ENCODE results near the gene CRY1.
A peak's percentile ranks its signal among the peaks of the same experiment; 100 is the strongest.

The CRY1 gene

DNA sequence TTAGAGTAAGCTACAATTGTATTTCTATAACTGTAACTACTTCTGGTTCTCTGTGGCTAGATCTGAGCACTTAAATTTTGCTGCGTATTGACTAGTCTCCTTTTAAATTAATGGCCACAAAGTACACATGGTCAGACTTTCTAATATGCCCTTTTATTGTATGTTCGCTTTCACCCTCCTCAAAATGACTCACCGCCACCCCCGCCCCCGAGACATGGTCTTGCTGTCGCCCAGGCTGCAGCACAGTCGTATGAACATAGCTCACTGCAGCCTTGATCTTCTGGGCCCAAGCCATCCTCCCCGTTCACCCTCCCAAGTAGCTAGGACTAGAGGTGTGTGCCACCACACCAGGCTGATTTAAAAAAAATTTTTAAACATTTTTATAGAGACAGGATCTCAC is 118.3 kb downstream of the CRY1 start:
- Histone ChIP-seq H3K27ac (ENCODE audit: insufficient read depth, low read depth, low read length, poor library complexity, severe bottlenecking) (no peak overlapping the region), H3K4me3 (ENCODE audit: insufficient read depth, low read depth, low read length) (no peak overlapping the region), H3K36me3 (ENCODE audit: control insufficient read depth, insufficient read depth, low read length) (no peaks in the 10 kb centered on the region), H3K9me3 (ENCODE audit: control insufficient read depth, low read length) (no peaks in the 10 kb centered on the region), H3K27me3 (ENCODE audit: control insufficient read depth, insufficient read depth, low read length, poor library complexity, severe bottlenecking) (no peaks in the 10 kb centered on the region), H3K4me1 (ENCODE audit: control insufficient read depth, insufficient read depth, low read length) (no peaks in the 10 kb centered on the region)
- WGBS, 2 experiments, result 91 to 94% methylated on average over 8 of the region's 8 CpGs

GRCh38 chr12:106974511-106974910 is 118.8 kb downstream of the CRY1 start:
- Histone ChIP-seq H3K27me3 (ENCODE audit: control insufficient read depth, insufficient read depth, low read length, poor library complexity, severe bottlenecking) (no peaks in the 10 kb centered on the region), H3K9me3 (ENCODE audit: control insufficient read depth, low read length) (no peaks in the 10 kb centered on the region), H3K4me1 (ENCODE audit: control insufficient read depth, insufficient read depth, low read length) (no peaks in the 10 kb centered on the region), H3K4me3 (ENCODE audit: insufficient read depth, low read depth, low read length) (no peak overlapping the region), H3K27ac (ENCODE audit: insufficient read depth, low read depth, low read length, poor library complexity, severe bottlenecking) (no peak overlapping the region), H3K36me3 (ENCODE audit: control insufficient read depth, insufficient read depth, low read length) (no peaks in the 10 kb centered on the region)
- WGBS, 2 experiments, result 97% methylated on average over 3 of the region's 3 CpGs

DNA sequence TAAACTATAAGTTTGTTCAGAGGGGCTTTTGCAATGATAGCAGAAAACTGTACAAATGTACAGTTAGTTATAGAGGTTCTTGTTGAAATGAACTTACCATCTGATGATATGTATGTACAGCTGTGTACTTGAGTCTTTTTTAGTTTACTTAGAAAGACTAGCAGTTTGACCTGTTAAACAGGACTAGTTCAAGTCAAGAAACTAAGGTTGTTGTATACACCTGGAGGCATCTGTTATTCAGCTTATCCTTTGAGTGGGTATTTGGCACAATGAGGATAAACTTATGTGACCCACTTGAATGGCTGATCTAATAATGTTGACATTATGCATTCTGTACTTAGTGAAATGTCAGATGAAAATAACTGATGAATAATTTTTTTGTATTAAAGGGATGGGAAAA is 119.8 kb downstream of the CRY1 start:
- Histone ChIP-seq H3K9me3 (ENCODE audit: control insufficient read depth, low read length) (no peaks in the 10 kb centered on the region), H3K4me1 (ENCODE audit: control insufficient read depth, insufficient read depth, low read length) (no peaks in the 10 kb centered on the region), H3K27me3 (ENCODE audit: control insufficient read depth, insufficient read depth, low read length, poor library complexity, severe bottlenecking) (no peaks in the 10 kb centered on the region), H3K4me3 (ENCODE audit: insufficient read depth, low read depth, low read length) (no peak overlapping the region), H3K27ac (ENCODE audit: insufficient read depth, low read depth, low read length, poor library complexity, severe bottlenecking) (no peak overlapping the region), H3K36me3 (ENCODE audit: control insufficient read depth, insufficient read depth, low read length) (no peaks in the 10 kb centered on the region)

DNA sequence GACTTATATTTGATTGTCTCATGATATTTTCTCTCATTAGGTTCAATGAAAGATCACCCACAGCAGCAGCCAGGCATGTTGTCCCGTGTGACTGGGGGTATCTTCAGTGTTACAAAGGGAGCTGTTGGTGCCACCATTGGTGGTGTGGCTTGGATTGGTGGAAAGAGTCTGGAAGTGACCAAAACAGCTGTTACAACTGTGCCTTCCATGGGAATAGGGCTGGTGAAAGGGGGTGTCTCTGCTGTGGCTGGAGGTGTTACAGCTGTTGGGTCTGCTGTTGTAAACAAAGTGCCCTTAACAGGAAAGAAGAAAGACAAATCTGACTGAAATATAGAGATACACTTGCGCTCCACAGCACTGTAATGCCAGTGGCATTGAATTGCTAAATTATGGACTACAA is 122.3 kb downstream of the CRY1 start:
- Histone ChIP-seq H3K27me3 (ENCODE audit: control insufficient read depth, insufficient read depth, low read length, poor library complexity, severe bottlenecking) (no peaks in the 10 kb centered on the region), H3K4me1 (ENCODE audit: control insufficient read depth, insufficient read depth, low read length) (no peaks in the 10 kb centered on the region), H3K36me3 (ENCODE audit: control insufficient read depth, insufficient read depth, low read length) (peaks cover 11% of the 10 kb centered on the region), H3K27ac (ENCODE audit: insufficient read depth, low read depth, low read length, poor library complexity, severe bottlenecking) (no peak overlapping the region), H3K9me3 (ENCODE audit: control insufficient read depth, low read length) (no peaks in the 10 kb centered on the region), H3K4me3 (ENCODE audit: insufficient read depth, low read depth, low read length) (no peak overlapping the region)
- WGBS, 2 experiments, result 92 to 98% methylated on average over 2 of the region's 2 CpGs

GRCh38 chr12:106964526-106964925 is 128.8 kb downstream of the CRY1 start:
- Histone ChIP-seq H3K9me3 (ENCODE audit: control insufficient read depth, low read length) (no peaks in the 10 kb centered on the region), H3K4me1 (ENCODE audit: control insufficient read depth, insufficient read depth, low read length) (no peaks in the 10 kb centered on the region), H3K27me3 (ENCODE audit: control insufficient read depth, insufficient read depth, low read length, poor library complexity, severe bottlenecking) (no peaks in the 10 kb centered on the region), H3K36me3 (ENCODE audit: control insufficient read depth, insufficient read depth, low read length) (peaks cover 11% of the 10 kb centered on the region), H3K4me3 (ENCODE audit: insufficient read depth, low read depth, low read length) (no peak overlapping the region), H3K27ac (ENCODE audit: insufficient read depth, low read depth, low read length, poor library complexity, severe bottlenecking) (no peak overlapping the region)
- 89 to 98% methylated on average over 2 of the region's 2 CpGs for WGBS, 2 experiments

DNA sequence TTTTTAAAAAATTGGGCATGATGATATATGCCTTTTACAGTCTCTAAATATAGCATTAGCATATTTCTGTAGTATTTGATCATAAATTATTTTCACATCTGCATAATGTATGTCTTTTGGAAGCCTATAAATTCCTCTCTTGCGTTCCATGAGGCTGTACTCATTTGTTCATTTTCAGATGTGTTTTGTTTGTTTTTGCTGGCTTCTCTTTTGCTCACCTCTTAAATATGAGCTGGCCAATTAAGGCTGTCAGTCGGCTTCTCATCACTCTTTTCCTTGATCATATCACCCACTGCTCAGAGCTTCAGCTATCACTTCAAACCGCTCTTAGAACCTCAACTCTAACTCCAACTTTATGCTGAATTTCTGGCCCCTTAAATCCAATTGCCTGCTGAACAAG is 131.1 kb downstream of the CRY1 start:
- no peak overlapping the region for H3K4me3 ChIP-seq (ENCODE audit: insufficient read depth, low read depth, low read length)
- no peaks in the 10 kb centered on the region for H3K27me3 ChIP-seq (ENCODE audit: control insufficient read depth, insufficient read depth, low read length, poor library complexity, severe bottlenecking)
- no peaks in the 10 kb centered on the region for H3K9me3 ChIP-seq (ENCODE audit: control insufficient read depth, low read length)
- WGBS, 2 experiments, result 93 to 97% methylated on average over 3 of the region's 3 CpGs
- H3K36me3 ChIP-seq (ENCODE audit: control insufficient read depth, insufficient read depth, low read length), result peaks cover 2% of the 10 kb centered on the region
- no peak overlapping the region for H3K27ac ChIP-seq (ENCODE audit: insufficient read depth, low read depth, low read length, poor library complexity, severe bottlenecking)
- H3K4me1 ChIP-seq (ENCODE audit: control insufficient read depth, insufficient read depth, low read length), result peaks cover 3% of the 10 kb centered on the region

- 100% methylated on average over 2 to 3 of the region's 3 CpGs for WGBS, 2 experiments
- Histone ChIP-seq H3K4me3 (ENCODE audit: insufficient read depth, low read depth, low read length) (no peak overlapping the region), H3K36me3 (ENCODE audit: control insufficient read depth, insufficient read depth, low read length) (no peaks in the 10 kb centered on the region), H3K4me1 (ENCODE audit: control insufficient read depth, insufficient read depth, low read length) (peaks cover 3% of the 10 kb centered on the region), H3K9me3 (ENCODE audit: control insufficient read depth, low read length) (no peaks in the 10 kb centered on the region), H3K27ac (ENCODE audit: insufficient read depth, low read depth, low read length, poor library complexity, severe bottlenecking) (no peak overlapping the region), H3K27me3 (ENCODE audit: control insufficient read depth, insufficient read depth, low read length, poor library complexity, severe bottlenecking) (no peaks in the 10 kb centered on the region)
Observed at GRCh38 chr12:106960443-106960842, 132.9 kb downstream of the CRY1 start.

- H3K9me3 ChIP-seq (ENCODE audit: control insufficient read depth, low read length), result no peaks in the 10 kb centered on the region
- H3K36me3 ChIP-seq (ENCODE audit: control insufficient read depth, insufficient read depth, low read length), result no peaks in the 10 kb centered on the region
- H3K4me1 ChIP-seq (ENCODE audit: control insufficient read depth, insufficient read depth, low read length), result peaks cover 3% of the 10 kb centered on the region
- WGBS, 2 experiments, result 86 to 94% methylated on average over 1 of the region's 1 CpG
- H3K27ac ChIP-seq (ENCODE audit: insufficient read depth, low read depth, low read length, poor library complexity, severe bottlenecking), result no peak overlapping the region
- H3K4me3 ChIP-seq (ENCODE audit: insufficient read depth, low read depth, low read length), result peak overlapping the region; percentile 78
- H3K27me3 ChIP-seq (ENCODE audit: control insufficient read depth, insufficient read depth, low read length, poor library complexity, severe bottlenecking), result no peaks in the 10 kb centered on the region
Observed at GRCh38 chr12:106957583-106957982, 135.8 kb downstream of the CRY1 start.

DNA sequence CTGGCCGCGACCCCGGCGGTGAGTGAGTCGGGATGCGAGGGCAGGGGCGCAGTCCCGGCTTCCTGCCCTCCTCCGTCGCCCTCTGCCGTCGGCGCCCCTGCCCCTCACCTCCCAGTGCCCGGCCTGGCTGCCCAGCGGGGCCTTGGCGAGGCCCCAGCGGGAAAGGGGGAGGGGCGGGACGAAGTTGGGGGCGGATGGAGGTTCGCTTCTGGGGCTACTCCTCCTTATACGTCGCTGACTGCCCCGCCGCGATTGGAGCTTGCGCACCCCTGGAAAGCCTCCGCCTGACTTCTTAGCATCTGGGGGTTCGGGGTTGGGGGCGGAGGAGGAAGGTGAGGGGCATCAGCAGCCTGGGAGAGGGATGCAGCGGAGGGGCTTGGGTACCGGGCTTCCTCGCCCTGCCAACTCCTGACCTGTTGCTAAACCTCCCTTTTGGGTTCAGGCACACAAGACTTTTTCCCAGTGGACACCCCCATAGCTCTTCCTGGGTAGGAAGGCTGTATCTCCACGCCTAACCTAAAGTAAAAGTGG is 137.2 kb downstream of the CRY1 start:
- H3K9me3 ChIP-seq (ENCODE audit: control insufficient read depth, low read length), result no peaks in the 10 kb centered on the region
- peak overlapping the region; percentile 78 for H3K4me3 ChIP-seq (ENCODE audit: insufficient read depth, low read depth, low read length)
- no peaks in the 10 kb centered on the region for H3K36me3 ChIP-seq (ENCODE audit: control insufficient read depth, insufficient read depth, low read length)
- 0% methylated on average over 34 of the region's 34 CpGs for WGBS, 2 experiments
- peak overlapping the region; percentile 94 for H3K27ac ChIP-seq (ENCODE audit: insufficient read depth, low read depth, low read length, poor library complexity, severe bottlenecking)
- peaks cover 3% of the 10 kb centered on the region for H3K4me1 ChIP-seq (ENCODE audit: control insufficient read depth, insufficient read depth, low read length)
- no peaks in the 10 kb centered on the region for H3K27me3 ChIP-seq (ENCODE audit: control insufficient read depth, insufficient read depth, low read length, poor library complexity, severe bottlenecking)

DNA sequence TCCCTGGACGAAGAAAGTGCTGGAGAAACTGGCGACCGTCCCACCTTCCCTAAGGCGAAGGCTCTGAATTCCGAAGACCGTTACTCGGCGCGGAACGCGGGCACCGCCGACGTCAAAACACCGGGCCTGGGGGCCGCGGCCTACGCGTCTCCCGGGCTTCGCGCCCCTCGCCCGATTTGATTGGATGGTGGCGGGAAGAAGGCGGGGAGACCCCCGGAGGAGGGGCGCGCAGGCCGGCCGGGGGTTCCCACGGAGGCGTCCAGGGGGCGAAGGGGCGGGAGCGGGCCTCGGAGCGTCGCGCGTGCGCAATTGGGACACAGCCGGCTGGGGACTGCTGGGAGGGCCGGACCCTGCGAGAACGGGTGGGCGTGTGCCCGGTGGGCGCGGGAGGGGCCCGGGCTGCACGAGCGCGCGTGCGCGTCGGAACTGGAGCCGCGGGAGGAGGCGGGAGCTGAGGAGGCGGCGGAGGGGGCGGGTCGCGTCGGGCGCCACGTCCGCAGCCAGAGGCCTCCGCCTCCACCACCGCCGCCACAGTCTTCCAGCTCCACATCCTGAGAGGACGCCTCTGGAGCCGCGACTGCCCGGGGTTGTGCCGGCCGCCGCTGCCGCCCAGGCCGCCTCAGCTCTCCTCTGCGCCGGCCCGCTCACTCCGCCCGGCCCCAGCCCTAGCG is 137.8 kb downstream of the CRY1 start, which contains the start of gene TMEM263:
Gene TMEM263 (plus strand): TSS at position 531 of the 671 bp plus-strand sequence. CDS start 11,210 bp downstream, outside the sequence.
- WGBS, 2 experiments, result 0 to 1% methylated on average over 88 of the region's 88 CpGs
- Histone ChIP-seq H3K4me1 (ENCODE audit: control insufficient read depth, insufficient read depth, low read length) (peaks cover 3% of the 10 kb centered on the region), H3K27ac (ENCODE audit: insufficient read depth, low read depth, low read length, poor library complexity, severe bottlenecking) (peak within 1 kb of the TSS; percentile 94), H3K36me3 (ENCODE audit: control insufficient read depth, insufficient read depth, low read length) (no peaks in the 10 kb centered on the region), H3K9me3 (ENCODE audit: control insufficient read depth, low read length) (no peaks in the 10 kb centered on the region), H3K4me3 (ENCODE audit: insufficient read depth, low read depth, low read length) (peak within 1 kb of the TSS; percentile 78), H3K27me3 (ENCODE audit: control insufficient read depth, insufficient read depth, low read length, poor library complexity, severe bottlenecking) (no peaks in the 10 kb centered on the region)

All from ectodermal cell (in vitro differentiated cells).